HG03045 (cell line): ENCODE measurements around the gene FBXO4.
"Not testable (repeated sequence)": the region's sequence is repeated elsewhere in the genome, so short reads cannot be mapped to it uniquely, and the experiment has no call there.

Source experiments
- ATAC-seq: cut with Tn5 transposase; IDR thresholded peaks from one replicate; pipeline ENCODE4 v1.9.1; 2021; ENCODE audit warnings: mild to moderate bottlenecking, moderate library complexity; ENCODE audit not compliant: unreplicated experiment

The FBXO4 gene

DNA sequence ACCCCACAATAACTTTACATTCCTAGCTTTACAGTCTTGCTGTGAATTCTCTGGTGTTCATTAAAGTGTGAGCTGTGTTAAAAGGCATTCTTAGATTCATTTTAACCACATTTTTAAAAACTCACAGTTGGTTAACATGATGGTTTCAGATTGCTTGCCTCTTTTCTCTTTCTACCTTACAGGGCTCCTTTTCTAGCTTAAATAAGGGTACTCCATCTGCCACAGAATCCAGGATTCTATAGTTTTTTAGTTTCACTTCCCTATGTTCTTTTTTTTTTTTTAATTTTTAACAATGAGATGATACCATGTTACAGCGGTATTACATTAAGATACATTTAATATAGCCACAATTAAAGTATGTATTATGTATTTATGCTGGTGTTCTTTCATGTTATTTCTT is 3.9 kb upstream of the FBXO4 start:
- no peak for ATAC-seq

GRCh38 chr5:41921874-41922273 is 3.2 kb upstream of the FBXO4 start:
- no peak for ATAC-seq

DNA sequence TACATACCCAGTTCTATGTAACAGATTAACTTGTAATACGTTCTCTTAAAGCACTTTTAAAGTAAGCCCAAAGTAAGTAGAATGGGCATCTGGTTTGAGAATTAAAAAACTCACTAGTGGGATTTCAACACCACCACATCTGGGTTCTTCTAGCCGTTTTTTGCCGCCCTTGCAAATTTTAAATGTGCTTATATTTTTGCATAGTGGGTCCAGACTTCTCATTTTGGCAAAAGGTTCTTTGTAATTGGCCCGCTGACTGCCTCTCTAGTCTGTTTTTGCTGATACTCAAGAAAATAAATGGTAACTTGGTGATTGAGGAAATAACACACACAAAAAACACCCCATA is 582 bp upstream of the FBXO4 start:
- ATAC-seq, result no peak

- ATAC-seq, result peak; percentile 39
Measured at GRCh38 chr5:41925555-41925951, 472 bp downstream of the FBXO4 start.

DNA sequence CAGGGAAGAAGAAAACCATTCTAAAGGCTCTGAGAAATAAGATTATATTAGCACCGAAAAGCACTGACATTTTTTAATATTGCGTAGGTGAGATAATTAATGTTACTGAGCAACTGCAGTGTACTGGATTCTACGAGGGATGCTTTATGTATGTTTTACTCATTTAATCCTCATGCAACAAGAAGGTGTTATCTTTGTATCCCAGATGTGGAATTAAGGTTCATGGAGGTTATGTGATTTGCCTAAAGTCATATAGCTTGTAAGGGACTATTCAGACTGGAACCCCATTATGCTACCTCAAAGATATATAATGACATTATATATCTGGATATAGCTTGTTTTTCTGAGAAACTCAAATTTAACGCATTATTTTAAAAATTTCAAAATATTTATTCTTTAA is 2.5 kb downstream of the FBXO4 start:
- ATAC-seq, result no peak

GRCh38 chr5:41929035-41929434 is 4.0 kb downstream of the FBXO4 start:
- ATAC-seq, result no peak

- ATAC-seq, result no peak
Measured at GRCh38 chr5:41932770-41933169, 7.7 kb downstream of the FBXO4 start.

DNA sequence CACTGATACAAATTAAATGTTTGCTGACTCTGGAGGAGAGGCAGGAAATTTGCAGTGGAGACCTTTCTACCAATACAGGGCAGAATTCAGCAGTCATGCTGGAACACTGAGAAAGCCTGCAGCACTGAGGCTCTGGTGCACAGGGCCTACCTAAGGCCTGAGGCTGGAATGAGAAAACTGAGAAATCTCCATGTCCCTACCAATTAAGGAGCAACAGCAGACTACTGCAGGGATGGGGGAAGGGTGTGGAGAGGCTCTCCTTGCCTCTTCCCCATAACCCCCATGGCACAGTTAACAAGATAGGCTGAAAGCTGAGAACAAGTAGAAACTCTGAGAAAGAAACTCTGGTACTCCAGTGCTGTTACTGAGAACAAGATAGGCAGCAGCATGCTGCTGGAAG is 10.5 kb downstream of the FBXO4 start:
- ATAC-seq, result no peak

- ATAC-seq, result no peak
Measured at GRCh38 chr5:41940641-41941040, 15.6 kb downstream of the FBXO4 start.

GRCh38 chr5:41945332-41945955 is 20.4 kb downstream of the FBXO4 start:
- not testable (repeated sequence) for ATAC-seq

- ATAC-seq, result no peak
Measured at GRCh38 chr5:41951224-41951623, 26.1 kb downstream of the FBXO4 start.

- no peak for ATAC-seq
Measured at GRCh38 chr5:41954286-41954685, 29.2 kb downstream of the FBXO4 start.

DNA sequence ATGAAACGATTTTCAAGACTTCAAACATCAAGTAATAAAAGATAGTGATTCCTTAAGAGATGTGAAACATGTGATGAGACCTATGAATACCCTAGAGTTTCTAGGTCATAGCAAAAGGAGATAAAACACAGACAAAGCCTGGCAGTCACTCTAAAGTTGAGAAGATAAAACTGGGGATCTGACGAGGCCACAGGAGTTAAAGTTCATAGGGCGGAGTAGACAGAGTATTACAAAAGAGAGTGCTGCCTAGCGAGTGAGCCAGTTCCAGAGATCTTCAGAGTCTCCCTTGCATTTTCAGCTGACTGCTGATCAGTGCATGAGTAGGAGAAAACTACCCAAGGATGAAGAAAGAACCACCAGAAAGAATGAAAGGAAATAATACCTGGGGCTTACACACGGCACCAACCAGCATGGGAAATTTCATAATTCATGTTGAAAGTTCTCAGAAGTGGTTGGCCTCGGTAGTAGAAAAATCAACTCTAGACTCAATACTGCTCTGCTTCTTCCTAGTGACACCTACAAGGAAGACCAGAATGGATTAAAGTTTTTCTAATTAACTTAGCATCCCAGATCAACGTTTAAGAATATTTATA is 30.4 kb downstream of the FBXO4 start:
- ATAC-seq, result no peak

DNA sequence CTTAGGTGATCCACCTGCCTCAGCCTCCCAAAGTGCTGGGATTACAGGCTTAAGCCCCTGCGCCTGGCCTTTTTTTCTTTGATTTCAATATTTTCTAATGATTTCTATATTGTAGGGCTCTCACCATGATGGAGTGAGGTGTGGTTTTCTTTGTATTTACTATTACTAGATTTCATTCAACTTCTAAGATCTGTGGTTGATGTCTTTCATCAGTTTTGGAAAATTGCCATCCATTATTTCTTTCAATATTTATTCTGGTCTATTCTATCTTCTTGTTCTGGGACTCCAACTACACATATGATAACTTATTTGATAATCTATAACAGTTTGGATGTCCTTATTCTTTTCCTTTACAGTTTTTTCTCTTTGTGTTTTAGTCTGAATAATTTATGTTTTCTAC is 31.9 kb downstream of the FBXO4 start:
- no peak for ATAC-seq

- no peak for ATAC-seq
Measured at GRCh38 chr5:41960481-41960880, 35.4 kb downstream of the FBXO4 start.

- ATAC-seq, result no peak
Measured at GRCh38 chr5:41961736-41962135, 36.7 kb downstream of the FBXO4 start.

- no peak for ATAC-seq
Measured at GRCh38 chr5:41962491-41962890, 37.4 kb downstream of the FBXO4 start.

- no peak for ATAC-seq
Measured at GRCh38 chr5:41966401-41967105, 41.5 kb downstream of the FBXO4 start.

DNA sequence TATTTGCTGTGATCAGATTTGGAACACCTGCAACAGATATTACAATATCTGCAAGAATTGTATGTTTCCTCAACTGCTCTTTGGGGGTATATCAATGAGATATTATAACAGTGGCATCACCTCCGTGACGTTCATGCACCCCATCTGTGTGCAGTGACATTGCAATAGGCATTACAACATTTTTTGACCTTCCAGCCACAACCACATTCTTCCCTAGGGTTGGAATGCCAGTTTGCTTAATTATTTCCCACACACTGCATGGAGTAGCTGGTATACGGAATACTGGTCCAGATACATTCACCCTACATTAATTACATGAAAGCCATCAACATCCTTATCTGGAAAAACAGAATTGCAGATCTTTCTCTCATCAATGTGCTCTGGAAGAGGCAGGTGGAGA is 42.3 kb downstream of the FBXO4 start:
- ATAC-seq, result no peak

GRCh38 chr5:41968153-41968723 is 43.2 kb downstream of the FBXO4 start:
- no peak for ATAC-seq

GRCh38 chr5:41973087-41973486 is 48.0 kb downstream of the FBXO4 start:
- ATAC-seq, result no peak

DNA sequence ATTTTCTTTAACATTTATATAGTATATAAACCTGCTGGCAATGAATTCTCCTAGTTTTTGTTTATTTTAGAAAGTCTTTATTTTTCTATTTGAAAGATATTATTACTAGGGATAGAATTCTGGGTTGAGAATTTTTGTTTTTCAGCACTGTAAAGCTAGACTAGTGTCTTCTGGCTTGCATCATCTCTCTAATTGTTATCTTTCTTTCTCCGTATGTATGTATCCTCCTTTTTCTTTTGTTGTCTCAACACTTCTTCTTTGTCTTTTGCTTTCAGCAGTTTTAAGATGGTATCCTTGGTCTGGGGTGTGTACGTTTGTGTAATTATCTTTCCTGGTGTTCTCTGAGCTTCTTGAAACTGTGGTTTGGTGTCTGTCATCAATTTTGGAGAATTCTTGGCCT is 48.8 kb downstream of the FBXO4 start:
- no peak for ATAC-seq
